CD4-positive, alpha-beta T cell treated with Interleukin-6 at 100 ng/mL for 8 hours (primary cell): ENCODE results near the gene DPEP1.
"Not testable (repeated sequence)": the region's sequence is repeated elsewhere in the genome, so short reads cannot be mapped to it uniquely, and the experiment has no call there.

Experiments used
- DNase-seq: peaks from one replicate; pipeline ENCODE4 v3.0.0-alpha.2; 2020; ENCODE audit warnings: mixed read lengths, low spot score

The DPEP1 gene

DNA sequence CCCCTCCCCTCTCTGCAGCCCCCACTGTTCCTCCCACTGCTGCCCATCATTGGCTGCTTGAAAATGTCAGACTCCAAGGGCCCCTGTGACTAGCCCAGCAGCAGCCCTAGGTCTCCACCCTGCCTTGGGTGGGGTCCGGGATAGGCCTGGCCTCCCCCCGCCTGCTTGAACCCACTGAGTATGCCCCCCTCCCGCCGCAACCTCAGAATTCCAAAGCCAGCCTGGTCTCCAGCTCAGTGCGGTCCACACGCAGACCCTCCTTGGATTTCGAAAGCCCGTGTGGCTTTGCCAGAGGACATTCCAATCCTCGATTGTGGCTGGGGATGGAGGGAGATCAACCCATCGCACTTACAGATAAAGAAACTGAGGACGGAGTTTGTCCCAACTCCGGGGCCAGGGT lies 6.4 kb downstream of the DPEP1 start:
- no peak for DNase-seq

DNA sequence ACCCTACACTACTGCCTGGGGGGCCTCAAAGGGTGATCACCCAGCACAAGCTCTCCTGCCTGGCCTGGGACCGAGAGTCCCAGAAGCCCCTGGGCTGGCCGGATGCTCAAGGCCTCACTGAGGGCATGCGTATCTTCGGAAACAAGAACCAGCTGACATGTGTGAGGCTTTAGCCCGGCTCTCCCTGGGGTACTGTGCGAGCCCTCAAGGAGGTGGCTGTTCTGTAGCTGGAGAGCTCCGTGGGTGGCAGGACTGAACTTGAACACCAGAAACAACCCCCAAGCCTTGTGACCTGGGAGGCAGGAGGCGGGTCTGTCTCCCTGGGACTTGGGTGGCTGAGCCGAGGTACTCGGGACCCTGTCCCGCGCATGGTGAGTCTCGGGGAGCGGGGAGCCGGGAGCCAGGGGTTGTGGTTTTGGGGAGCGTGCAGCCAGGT lies 7.0 kb downstream of the DPEP1 start:
- no peak for DNase-seq

DNA sequence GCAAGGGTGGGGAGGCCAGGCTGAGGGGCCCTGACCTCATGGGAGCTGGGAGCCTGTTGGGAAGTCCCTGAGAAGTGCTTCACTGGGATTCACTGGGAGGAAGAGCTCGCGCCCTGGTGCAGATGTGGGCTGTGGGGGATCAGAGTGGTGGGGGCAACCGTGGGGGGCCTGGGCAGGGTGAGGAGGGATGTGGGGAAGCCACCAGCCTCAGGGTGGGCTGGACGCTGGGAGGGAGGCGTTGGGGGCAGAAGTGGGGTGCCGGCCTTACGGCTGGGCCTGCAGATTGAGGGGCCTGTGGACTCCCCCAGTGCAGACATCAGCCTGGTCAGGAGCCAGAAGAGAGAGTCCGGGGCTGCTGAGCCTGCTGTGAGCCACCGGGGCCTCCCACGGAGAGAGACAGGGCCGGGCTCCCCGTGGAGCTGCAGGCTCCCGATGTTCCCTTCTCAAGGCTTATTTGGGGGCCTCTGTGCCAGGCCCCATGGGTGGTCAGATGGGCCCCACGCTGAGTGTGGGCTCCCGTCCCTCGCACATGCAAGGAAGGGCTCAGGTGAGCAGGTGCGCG lies 7.8 kb downstream of the DPEP1 start:
- DNase-seq: no peak

DNA sequence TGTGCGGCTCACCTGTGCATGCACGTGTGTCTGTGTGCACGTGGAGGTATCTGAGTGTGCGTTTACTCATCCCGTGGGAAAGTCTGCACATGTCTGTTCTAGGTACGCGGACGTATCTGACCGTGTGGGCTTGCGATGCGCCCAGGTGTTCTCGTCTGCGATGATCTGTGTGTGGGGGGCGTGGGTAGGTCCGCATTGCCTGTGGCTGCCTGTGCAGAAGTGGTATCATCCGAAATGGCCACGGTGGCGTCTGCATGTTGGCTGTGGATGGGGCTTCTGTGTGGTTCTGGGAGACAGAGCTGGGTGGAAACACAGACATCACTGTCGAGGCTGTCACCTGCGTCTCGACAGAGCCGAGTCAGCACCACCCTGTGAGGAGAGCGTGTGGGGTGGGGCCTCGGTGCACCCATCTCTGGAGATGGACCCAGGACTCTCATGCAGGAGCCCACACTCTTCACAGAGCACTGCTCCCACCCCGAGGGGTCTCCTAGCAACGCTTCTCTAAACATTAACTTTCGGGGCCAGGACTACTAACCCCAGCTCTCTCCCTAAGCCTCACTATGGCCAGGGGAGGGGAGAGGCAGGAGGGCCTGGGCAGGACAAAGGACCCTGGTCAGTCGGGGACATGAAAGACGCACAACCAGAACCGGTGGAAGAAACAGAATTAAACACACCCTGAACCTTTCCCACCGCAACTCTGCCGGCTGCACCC lies 8.4 kb downstream of the DPEP1 start:
- DNase-seq: no peak

DNA sequence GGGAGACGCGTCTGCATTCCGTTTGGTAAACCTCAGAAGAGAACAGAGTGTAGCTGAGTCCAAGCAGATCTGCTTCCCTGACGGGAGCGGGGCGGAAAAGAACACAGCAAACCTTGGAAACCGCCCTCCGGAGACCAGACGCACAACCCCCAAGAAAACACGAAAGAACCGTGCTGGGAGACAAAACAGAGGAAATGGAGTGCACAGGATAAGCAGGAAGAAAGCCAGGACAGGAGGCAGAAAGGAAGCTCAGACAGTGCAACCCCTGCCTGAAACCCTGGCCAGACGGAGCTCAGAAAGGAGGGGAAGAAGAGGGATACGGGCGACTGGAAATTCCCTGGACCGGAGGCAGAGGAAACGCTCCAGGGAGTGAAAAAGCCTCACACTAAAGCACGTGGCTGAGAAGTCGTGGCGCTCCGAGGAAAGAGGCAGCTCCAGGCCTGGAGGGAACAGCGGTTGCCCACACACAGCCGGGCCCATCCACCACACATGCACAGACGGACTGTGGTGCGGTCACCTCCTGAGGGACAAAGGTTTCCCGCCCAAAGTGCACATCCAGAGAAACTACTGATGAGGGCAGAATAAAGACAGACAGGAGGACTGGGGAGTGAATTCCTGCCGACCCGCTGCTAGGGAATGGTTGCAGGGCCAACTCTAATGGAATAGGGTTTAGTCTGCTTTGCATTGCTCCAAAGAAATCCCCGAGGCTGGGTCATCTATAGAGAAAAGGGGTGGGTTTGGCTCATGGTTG lies 10.2 kb downstream of the DPEP1 start:
- DNase-seq: no peak

DNA sequence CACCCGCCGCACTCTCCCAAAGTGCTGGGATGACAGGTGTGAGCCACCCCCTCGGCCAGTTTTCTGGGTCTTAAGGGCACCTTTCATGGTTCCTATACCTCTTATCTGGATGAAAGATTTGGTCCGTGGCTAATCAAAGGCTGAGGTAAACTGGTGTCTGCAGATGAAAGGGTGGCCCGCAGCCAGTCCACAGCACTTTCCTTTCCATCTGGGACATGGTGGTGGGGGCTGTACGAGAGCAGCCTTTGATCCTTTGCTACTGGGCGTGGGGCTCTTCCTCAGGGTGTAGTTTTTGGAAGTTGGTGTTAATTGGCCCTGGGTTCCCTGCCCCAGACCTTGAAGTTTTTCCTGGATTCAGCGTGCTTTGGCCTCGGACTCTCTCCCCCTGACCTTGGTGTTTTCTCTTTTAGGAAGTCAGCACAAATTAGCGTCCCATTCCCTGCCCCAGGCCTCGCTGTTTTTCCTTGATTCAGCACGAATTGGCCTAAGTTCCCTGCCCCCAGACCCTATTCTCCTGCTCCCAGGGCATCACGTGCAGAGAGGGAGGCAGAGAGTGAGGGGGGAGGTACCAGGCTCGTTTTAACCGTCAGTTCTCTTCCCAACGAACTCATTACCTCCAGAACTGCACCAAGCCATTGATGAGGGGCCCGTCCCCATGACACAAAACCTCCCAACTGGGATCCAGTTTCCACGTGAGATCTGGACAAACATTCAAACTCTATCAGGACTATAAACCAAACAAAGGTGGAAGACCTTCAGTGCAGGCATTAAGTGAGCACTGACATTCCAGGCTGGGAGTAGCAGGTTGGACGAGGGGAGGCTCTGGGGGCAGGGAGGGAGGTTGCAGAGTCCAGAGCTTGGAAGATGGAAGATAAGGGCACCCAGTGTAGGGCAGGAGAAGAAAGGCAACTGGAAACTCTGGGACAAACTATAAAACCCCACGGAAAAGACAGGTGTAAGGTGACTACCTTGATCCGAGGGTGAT lies 11.6 kb downstream of the DPEP1 start:
- DNase-seq: no peak

DNA sequence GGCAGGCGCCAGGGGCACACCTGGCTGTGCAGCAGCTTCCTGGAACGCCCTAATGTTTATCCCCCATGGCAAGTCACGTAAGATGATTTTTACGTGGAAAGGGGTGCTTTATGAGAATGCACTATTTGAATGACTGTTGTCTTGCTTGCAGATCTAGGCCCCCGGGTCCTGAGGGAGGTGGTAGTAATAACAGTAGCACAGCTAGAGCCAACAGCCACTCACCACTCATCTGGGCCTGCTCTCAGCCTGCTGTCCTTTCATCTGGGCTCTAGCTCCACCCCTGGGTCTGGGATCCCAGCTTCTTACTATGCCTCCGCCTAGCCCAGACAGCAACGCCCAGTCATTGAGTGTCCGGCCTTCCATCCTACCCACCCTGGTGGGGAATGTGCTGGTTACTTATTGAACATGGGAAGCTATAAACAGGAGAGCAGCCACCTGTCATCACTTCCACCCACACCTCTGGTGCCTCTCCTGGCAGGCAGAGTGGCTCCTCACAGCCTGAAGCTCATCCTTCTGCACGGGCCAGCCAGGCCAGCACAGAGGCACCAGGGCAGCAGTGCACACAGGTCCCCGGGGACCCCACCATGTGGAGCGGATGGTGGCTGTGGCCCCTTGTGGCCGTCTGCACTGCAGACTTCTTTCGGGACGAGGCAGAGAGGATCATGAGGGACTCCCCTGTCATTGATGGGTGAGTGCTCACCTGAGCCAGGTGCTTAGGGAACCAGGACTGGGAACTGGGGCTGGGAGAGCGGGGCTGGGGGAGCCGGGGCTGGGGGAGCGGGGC lies 16.6 kb downstream of the DPEP1 start:
- DNase-seq: no peak

DNA sequence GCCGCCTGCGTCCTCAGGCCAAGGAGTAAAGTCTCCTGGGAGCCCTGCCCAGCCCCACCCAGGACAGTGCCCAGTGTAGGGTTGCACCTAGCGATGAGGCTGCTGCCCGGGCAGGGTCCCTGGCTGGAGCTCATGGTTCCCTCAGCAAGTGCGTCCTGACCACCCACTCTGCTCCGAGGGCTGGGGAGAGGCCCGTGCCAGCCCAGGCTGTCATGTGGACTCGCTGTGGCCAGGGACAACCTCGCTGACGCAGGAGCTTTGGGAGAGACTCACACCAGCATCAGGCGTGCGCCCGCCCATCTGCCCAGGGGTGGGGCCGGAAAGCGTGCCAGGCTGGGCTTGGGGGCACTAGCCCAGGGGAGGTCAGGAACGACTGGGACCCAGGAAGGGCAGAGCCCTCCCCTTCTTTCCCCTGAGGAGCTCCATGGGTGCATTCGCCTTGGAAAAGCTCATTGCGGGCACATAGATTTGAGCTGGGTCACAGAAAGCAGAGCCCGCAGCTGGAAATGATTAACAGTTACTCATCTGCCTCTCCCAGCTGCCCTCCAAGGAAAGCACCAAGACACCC lies 19.7 kb downstream of the DPEP1 start:
- no peak for DNase-seq

DNA sequence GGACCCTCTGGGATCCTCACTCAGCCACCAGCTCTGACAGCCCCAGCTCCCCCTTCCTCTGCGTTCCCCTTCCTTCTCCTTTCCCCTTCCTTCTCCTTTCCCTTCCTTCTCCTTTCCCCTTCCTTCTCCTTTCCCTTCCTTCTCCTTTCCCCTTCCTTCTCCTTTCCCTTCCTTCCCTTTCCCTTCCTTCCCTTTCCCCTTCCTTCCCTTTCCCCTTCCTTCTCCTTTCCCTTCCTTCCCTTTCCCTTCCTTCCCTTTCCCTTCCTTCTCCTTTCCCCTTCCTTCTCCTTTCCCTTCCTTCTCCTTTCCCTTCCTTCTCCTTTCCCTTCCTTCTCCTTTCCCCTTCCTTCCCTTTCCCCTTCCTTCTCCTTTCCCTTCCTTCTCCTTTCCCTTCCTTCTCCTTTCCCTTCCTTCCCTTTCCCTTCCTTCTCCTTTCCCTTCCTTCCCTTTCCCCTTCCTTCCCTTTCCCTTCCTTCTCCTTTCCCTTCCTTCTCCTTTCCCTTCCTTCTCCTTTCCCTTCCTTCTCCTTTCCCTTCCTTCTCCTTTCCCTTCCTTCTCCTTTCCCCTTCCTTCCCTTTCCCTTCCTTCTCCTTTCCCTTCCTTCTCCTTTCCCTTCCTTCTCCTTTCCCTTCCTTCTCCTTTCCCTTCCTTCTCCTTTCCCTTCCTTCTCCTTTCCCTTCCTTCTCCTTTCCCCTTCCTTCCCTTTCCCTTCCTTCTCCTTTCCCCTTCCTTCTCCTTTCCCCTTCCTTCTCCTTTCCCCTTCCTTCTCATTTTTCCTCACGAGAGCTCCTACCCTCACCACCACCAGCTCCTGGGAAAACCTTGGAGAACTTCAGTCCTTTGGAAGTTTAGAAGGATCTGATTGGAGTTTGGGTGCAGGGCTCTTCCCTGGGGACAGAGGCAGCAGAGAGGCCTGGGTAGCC lies 21.3 kb downstream of the DPEP1 start:
- DNase-seq: not testable (repeated sequence)

DNA sequence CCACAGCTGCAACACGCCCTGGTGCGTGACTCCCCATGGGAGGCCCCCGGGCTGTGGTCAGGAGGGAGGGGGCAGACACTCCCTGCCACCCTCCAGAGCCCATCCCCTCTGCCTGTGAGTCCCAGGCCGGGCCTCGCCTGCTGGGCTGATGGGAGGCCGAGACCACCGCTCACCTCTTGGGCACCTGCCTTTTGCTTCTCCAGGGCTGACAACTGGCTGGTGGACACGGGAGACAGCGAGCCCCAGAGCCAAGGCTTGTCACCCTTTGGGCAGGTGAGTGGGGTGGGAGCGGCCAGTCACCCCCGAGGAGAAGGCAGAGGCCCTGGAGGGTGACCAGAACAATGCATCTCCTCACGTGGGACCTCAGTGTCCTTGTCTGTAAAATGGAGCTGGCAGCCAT lies 23.2 kb downstream of the DPEP1 start:
- no peak for DNase-seq

DNA sequence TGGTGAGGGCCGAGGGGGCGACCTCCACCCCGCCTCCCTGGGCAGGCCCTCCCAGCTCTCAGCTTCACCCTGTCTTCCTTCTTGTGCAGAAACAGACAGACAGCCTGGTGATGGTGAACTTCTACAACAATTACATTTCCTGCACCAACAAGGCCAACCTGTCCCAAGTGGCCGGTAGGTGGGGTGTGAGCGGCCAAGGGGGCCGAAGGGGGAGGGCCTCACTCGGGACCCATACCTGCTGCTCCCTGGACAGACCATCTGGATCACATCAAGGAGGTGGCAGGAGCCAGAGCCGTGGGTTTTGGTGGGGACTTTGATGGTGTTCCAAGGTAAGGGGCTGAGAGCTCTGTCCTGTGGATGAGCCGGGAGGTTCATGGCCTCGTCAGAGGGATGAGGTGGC lies 23.9 kb downstream of the DPEP1 start:
- no peak for DNase-seq

DNA sequence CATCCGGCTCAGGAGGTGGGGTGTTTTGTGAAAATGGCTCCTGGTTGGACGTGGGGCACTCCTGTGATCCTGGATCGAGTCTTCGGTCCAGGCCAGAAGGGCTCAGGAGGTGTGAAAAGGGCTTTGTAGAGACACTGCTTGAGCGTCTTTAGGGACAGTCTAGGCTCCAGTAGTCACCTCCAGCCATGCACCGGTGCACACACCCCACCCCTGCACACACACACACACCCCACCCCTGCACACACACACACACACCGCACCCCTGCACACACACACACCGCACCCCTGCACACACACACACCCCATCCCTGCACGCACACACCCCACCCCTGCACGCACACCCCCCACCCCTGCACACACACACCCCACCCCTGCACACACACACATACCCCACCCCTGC lies 25.0 kb downstream of the DPEP1 start:
- DNase-seq: no peak

DNA sequence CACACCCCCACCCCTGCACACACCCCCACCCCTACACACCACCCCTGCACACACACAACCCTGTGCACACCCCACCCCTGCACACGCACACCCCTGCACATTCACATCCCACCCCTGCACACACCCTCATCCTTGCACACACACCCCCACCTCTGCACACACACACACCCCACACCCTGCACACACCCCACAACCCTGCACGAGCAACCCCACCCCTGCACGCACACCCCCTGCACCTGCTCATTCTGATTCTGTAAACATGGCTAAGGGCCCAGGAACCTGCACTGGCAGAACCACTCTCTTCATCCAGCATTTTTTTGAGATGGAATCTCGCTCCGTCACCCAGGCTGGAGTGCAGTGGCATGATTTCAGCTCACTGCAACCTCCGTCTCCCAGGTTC lies 25.9 kb downstream of the DPEP1 start:
- DNase-seq: no peak

DNA sequence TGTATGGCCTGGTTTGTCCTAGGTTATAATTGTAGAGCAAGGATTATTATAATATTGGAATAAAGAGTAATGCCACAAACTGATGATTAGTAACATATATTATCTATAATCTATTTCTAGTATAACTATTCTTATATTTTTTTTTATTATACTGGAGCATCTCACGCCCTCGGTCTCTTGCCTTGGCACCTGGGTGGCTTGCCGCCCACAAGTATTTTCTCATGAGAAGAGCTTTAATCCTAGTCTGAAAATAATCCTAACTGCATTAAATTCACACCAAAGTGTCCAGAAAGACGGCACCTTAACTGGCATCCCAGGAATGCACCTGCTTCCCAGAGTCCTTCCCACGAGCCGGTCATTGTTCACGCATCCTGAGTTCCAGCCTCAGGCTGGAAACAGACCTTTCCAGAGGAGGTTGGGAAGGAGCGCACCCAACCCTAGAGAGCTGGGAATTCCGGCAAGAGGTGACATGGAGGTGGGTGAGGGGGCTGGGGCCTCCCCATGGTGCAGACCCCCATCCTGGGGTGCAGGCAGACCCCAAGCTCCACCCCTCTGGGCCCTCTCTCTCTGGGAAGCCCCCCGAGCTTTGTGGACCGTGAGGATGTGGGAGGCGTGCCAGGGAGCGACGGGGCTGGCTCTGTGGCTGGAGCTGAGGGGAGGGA lies 28.1 kb downstream of the DPEP1 start:
- no peak for DNase-seq

DNA sequence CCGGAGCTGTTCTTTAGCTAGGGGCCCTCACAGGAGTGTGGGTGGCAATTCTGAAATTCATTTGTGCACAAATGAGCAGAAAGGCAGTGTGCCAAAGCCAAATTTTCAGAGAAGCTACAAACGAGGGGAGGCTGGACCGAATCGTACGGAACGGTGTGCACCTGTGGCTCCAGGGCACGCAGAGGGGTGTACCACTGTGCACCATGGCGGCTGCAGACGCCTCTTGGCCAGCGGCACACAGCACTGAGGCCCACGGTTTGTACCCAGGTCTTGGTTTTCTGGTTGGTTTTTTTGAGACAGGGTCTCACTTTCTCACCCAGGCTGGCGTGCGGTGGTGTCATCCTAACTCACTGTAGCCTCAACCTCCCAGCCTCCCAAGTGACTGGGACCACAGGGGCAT lies 29.1 kb downstream of the DPEP1 start:
- DNase-seq: no peak

DNA sequence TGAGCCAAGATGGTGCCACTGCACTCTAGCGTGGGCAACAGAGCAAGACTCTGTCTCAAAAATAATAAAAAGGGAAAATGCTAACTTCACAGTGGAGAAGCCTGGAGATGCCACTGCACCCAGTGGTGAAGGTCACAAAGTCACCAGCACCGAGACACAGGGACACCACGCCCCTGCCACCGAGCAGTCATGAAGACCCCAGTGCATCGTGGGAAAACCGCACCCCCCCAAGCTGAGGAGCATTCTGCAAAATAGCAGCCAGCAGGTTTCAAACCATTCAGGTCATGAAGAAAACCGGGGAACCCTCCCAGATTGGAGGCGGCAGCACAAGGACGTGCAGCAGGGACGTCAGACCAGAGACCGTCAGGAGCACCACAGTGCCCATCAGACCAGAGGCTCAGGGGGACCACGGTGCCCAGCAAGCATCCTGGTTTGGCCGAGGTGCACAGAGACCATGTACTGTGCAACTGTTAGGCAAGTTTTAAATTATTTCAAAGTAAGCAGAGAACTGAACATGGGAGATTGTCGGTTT lies 30.4 kb downstream of the DPEP1 start:
- DNase-seq: no peak

DNA sequence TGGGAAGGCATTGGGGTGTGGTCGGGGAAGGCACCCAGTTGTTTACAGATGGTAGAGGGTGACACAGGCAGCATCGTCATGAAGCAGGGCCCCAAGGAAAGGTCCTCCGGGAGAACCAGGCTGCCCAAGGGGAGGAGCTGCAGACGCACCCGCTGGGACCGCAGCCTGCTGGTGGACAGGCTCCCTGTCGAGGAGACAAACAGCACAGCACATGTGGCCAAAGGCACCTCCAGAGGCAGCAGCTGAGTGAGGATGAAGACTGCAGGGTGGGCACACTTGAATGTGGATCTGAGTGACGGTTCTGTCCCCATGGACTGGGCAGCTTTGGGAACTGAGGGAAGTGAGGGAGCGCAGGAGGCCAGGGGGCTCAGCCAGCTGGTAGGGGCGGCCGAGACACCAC lies 31.7 kb downstream of the DPEP1 start:
- DNase-seq: no peak

DNA sequence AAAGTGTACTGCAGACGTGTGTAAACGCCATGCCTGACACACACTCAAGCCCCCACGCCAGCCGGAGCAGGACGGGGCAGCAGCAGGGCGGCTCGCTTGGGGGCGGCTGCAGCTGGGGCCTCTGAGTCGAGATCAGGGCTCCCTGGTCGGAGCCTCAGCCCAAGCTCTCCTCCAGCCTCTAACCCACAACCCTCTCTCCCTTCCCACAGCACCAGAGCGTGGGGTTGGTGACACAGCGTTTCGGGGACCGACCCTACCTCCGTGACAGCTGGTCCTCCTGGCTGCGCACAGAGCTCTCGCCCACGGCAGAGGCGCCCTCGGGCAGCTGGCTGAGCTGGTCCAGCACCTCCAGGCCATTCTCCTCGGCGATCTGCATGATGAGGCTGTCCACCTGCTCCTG lies 32.8 kb downstream of the DPEP1 start:
- DNase-seq: no peak

DNA sequence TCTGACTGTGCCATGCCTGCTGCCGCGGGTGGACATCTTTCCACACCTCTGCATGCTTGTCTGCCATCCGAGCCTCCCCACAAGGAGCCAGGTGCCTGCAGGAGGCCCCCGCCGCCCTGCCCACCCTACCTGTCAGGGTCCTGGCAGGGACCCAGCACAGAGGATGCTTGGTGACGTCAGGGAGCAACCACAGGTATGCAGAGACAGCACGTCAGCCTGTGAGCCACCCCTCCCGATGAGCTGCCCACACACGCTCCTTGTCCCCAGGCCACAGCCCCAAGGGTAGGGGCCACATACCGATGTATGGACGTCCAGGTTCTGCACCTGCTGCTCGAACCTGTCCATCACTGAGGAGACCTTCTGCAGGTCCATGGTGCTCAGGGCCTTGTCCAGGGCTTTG lies 33.5 kb downstream of the DPEP1 start:
- DNase-seq: no peak
